HG03064 (cell line): ENCODE measurements around the gene GNLY.

Source experiments
- ATAC-seq: cut with Tn5 transposase; IDR thresholded peaks from one replicate; pipeline ENCODE4 v1.9.1; 2021; ENCODE audit warnings: low read depth; ENCODE audit not compliant: unreplicated experiment

Gene GNLY

DNA sequence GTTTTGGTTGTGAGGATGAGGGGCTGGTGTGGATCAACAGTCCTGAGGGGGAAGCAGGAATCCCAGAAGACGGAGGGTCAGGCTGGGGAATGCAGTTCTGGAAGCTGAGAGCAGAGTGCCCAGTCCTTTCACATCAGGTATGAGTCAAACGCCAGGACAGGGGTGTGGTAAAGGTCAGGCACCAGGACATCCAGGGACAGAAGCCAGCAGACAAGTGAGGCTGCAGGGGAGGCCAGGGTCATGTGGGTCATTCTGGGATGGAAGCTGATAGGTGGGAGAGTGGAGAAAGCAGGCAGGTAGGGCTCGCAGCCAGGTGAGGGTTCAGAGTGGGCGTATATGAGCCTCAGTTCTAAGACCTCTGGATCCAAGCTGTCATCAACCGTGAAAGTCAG lies 12.8 kb upstream of the GNLY start:
- no peak for ATAC-seq

DNA sequence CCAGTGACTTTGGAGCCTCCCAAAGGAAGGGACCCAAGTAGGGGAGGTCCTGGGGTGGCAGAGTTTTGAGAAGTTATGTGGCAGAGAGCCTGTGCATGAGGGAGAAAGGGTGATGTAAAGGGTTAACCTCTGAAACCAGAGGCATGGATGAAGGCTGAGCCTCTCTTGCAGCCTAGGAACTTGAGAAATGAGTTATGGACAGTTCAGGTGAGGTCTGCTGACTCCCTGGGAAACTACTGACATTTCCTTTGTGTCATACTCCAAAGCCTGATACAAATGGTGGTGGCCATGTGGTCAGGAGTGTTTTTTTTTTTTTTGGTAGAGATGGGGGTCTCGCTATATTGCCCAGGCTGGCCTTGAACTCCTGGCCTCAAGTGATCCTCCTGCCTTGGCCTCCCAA lies 12.4 kb upstream of the GNLY start:
- no peak for ATAC-seq

DNA sequence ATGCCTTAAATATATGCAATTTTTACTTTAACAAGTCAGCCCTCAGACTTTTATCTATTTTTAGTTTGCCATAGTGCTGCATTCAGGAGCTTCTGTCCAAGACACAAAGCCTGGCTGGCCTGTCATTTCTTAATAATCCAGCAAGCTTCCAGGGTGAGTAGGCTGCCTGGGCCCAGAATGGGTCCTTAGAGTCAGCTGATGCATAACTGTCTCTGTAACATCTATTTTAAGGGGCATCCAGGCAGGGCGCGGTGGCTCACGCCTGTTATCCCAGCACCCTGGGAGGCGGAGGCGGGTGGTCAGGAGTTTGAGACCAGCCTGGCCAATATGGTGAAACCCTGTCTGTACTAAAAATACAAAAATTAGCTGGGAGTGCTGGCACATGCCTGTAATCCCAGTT lies 11.8 kb upstream of the GNLY start:
- ATAC-seq: no peak

DNA sequence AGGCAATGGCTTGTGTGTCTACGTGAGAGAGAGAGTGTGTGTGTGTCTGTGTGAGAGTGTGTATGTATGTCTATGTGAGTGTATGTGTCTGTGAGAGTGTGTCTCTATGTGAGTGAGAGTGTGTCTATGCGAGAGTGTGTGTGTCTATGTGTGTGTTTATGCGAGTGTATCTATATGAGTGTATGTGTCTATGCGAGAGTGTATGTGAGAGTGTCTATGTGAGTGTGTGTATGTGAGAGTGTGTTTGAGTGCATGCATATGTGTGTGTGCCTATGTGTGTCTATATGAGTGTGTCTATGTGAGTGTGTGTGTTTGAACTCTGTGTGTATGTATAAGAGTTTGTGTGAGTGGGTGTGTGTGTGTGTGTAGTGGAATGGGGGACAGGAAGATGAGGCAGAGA lies 9.8 kb upstream of the GNLY start:
- no peak for ATAC-seq

DNA sequence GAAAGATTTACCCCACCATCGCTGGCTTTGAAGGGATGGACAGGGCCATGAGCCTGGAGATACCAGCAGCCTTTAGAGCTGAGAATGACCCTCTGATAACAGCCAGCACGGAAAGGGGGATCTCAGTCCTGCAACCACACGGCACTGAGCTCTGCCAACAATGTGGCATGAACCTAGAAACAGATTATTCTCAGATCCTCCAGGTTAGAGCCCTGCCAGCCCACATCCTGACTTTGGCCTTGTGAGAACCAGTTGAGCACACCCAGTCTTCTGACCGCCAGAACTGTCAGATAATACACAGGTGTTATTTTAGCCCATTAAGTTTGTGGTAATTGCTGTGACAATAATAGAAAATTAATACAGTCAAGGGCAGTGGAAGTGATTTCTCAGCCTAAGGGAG lies 9.4 kb upstream of the GNLY start:
- ATAC-seq: no peak

DNA sequence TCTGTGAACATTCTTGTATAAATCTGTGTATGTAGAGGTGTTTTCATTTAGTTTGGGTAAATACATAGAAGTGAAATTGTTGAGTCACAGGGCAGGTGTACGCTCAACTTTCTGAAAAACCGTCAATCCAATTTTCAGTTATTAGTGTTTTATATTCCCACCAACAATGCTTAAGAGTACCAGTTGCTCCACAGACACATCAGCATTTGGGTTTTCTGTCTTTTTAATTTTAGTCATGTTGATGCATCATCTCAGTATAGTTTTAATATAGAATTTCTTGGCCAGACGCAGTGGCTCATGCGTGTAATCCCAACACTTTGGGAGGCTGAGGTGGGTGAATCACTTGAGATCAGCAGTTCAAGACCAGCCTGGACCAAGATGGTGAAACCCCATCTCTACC lies 3.2 kb upstream of the GNLY start:
- ATAC-seq: no peak

DNA sequence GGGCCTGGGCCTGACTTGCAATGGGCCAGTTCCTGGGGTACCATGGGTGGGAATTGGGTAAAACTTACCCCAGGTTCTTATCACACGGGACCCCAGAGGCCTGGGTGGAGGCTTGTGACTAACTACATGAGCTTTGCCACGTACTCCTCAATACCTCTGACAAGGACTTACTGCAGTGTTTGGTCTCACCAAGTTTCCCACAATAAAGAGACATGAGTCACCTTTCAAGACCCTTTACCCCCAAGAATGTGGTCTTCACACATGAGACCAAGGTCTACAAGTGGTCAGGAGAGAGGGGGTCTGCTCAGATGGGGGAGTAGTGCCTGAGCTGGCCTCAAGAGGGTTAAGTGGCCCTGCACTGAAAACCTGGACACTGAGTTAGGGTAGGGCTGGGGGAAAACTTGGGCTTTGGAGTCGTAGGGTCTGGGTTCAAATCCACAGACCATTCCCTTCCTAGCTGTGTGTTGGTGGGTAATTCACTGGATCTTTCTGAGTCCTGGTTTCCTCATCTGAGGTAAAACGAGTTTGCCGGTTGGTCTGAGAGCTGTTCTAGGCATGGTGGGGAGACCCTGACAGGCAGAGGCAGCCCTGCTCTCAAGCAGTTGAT lies 2.0 kb upstream of the GNLY start:
- ATAC-seq: no peak

DNA sequence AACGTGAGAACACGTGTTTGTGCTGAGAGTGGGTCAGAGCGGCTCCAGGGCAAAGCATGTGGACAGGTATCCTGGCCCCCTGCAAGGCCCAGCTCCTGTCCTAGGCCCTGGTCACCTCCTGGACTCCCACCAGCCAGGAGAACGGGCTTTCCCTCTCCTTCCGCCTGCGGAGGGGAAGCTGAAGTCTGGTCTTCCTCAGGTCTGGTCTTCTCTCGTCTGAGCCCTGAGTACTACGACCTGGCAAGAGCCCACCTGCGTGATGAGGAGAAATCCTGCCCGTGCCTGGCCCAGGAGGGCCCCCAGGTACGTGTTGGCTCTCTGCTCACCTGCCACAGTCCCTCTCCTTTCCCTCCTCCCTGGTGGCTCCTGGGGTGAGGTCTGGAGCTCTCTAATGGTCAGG lies 963 bp downstream of the GNLY start:
- ATAC-seq: no peak

DNA sequence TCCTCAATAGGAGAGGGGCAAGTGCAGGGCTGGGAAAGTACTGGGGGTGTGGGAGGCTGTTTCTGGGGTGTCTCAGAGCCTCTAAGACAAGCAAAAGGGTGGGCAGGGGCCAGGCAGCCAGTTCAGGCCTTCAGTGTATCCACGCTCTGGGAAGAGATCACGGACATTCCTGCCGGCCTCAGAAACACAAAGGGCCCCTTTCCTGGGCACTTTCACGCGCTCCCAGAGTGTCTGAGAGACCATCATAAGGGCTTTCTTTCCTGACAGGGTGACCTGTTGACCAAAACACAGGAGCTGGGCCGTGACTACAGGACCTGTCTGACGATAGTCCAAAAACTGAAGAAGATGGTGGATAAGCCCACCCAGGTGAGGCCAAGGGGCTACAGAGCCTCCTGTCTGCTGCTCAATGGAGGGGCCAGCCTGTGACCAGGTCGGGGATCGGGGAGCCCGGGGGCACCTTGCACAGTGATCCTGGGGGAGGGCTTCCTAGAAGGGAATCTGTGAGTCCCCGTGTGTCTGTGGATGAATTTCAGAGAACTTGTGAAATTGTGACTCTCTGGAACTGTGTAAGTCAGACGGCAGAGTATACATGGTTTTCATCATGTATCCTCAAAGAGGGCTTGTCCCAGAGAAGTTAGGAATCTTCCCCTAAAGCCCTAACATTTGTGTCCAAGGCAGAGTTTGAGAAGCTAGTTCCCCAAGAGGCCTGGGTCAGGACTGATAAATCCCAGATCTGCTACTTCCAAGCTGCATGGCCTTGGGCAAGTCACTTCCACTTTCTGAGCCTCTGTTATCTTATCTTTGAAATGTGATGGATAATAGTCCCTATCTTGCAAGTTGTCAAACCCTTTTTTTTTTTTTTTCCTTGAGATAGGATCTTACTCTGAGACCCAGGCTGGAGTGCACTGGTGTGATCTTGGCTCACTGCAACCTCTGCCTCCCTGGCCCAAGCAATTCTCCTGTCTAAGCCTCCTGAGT lies 1.8 kb downstream of the GNLY start:
- no peak for ATAC-seq

DNA sequence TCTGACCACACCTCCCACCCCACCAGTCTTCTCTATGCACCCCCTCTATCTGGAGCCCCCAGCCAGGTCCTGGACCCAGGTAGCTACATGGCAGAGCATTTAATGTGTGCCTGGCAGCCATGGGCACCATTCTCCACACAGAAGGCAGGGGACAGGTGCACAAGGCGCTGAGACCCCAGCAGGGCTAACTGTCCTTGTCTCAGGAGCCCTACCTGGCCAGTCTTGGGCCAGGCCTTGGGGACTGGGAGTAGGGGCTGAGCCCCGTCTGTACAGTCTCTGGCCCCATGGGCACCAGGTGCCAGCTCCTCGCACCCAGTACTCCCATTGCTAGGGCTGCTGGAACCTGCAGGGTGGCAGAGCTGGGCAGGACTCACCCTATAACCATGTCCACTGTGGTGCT lies 2.9 kb downstream of the GNLY start:
- ATAC-seq: no peak

DNA sequence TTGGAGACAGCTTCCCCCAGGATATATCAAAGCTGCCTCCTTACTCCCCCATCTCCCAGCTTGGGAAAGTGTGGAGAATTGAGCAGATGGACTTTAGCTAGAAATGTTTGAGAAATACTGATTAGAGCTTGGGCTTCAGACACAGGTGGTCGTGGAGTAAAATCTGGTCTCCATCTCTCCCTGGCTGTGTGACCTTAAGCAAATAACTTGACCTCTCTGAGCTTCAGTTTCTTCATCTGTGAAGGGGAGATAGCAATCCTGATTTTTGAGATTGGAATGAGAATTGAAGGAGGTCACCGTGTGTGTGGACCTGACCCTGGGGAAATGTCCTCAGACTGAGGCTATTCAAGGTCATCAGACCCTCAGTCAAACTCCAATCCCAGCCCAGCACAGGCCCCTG lies 3.6 kb downstream of the GNLY start:
- ATAC-seq: no peak

DNA sequence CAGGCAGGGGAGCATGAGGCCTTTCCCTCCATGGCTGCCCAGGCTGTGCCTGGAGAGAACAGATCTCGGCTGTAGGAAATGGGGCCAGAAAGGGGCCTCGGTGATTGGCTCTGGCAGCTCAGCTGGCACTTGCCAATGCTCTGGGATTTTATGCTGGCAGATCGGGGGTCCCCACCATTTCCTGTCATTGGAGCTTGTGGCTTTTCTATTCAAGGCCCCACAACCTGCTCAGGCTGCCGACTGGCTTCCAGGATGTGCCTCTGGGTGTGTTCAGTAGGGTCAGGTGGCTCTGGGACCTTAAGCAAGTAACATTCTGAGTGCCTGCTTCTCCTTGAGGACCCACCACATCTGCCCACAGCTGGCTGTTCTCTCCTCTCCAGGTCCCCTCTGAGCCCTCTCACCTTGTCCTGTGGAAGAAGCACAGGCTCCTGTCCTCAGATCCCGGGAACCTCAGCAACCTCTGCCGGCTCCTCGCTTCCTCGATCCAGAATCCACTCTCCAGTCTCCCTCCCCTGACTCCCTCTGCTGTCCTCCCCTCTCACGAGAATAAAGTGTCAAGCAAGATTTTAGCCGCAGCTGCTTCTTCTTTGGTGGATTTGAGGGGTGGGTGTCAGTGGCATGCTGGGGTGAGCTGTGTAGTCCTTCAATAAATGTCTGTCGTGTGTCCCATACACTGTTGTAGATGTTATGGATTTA lies 4.2 kb downstream of the GNLY start:
- ATAC-seq: no peak

DNA sequence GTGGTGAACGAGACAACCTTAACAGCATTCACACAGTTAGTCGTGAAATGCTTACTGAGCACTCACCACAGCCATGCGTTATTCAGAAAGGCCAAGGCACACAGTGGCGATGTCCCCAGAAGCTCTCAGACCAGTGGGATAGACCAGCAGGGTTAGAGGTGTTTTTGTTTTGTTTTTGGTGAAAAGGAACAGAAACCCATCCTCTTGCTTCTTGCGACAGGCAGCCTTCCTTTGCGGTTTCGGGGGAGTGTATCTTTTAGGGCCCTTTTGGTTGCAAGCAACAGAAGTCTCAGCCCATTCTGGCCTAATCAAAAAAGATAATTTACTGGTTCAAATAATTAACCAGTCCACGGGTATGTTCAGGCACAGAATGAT lies 4.7 kb downstream of the GNLY start:
- ATAC-seq: no peak

DNA sequence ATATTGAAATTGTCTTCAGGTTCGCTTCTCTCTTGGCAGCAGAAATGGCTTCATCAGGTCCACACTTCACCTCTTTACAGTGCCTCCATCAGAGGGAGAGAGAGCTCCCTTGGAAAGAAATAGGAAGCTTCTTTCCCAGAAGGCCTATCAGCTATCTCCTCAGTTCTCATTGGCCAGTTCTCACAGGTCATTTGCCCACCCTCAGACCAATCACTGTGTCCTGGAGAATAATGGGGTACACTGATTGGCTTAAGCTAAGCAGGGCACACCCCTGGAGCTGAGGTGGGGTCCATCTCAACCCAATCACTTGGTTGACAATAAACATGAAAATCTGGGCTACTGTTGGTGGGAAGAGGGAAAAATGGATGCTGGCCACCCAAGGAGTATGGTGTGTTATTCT lies 5.2 kb downstream of the GNLY start:
- ATAC-seq: no peak

DNA sequence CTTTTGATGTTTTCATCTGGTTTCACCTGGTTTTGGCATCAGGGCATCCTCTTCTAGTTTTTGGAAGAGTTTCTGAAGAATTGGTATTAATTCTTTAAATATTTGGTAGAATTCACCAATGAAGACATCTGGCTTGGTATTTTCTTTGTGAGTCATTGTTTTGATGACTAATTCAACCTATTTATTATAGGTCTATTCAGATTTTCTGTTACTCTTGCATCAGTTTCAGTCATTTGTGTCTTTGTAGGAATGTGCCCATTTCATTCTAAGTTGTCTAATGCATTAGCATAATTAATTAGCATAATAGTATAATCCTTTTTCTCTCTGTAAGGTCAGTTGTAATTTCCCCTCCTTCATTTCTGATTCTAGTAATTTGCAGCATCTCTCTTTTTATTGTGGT lies 8.0 kb downstream of the GNLY start:
- no peak for ATAC-seq

DNA sequence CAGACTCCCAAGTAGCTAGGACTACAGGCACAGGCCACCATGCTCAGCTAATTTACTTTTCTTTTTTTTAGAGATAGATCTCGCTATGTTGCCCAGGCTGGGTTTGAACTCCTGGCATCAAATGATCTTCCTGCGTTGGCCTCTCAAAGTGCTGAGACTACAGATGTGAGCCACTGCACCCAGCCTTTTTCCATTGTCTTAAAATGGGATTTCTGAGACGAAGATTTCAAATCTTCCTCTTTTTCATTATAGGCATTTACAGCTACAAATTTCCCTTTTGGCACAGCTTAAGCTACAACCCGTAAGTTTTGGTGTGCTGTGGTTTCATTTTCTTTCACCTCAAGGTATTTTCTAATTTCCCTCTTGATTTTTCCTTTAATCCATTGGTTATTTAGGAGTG lies 8.6 kb downstream of the GNLY start:
- ATAC-seq: no peak

DNA sequence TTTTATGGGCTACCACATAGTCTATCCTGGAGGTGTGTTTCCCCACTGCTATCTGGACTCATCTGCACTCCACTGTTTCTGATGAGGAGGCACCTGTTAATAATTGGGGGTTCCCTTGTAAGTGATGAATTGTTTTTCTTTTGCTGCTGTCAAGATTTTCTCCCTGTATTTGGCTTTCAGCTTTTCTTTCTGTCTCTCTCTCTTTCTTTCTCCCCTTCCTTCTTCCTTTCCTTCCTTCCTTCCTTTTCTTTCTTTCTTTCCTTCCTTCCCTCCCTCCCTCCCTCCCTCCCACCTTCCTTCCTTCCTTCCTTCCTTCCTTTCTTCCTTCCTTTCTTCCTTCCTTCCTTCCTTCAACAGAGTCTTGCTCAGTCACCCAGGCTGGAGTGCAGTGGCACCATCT lies 9.2 kb downstream of the GNLY start:
- ATAC-seq: no peak

DNA sequence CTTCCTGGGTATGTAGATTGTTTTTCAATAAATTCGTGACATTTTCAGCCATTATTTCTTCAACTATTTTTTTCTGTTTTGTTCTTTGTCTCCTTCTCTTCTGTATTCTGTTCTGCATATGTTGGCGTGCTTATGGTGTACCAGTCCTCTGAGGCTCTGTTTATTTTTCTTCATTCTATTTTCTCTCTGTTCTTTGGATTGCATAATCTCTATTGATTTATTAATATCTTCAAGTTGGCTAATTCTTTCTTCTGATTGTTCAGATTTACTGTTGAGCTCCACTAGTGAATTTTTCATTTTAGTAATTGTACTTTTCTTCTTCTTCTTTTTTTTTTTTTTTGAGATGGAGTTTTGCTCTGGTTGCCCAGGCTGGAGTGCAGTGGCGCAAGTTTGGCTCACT lies 9.9 kb downstream of the GNLY start:
- no peak for ATAC-seq

DNA sequence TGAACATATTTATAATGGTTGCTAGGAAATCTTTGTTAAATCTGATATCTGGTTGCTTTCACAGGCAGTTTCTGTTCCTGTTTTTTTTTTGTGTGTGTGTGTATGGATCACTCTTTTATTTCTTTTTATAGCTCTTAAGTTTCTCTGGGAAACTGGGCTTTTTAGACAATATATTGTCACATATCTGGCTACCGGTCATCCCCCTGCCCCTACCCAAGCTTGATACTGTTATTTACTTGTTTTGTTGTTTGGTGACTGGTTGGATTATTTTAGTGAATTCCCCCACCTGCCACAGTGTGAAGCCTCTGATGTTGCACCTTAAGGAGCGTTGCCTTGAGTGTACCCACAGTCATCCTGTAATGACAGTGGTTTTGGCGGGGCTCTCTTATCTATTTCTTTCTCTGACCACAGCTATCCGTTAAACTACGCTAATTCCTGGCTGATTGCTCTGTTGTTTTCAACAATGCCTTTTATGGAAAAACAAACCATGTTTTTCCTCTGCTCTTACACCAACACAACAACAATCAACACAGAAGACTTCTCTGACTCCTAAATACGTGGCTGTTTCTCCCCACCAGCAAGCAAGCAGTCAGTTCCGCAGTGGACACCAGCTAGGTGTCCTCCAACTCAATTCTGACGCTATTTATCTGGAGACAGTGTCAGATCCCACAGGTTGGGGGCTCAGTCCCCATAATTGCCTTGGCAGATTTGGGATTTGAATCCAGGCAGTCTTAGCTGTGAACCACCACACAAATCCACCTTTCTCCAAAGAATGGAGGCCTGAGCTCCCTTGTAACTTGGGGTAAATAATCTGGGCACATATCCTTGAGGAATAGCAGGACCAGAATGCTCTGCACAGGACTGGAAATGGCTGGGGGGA lies 10.9 kb downstream of the GNLY start:
- ATAC-seq: no peak

DNA sequence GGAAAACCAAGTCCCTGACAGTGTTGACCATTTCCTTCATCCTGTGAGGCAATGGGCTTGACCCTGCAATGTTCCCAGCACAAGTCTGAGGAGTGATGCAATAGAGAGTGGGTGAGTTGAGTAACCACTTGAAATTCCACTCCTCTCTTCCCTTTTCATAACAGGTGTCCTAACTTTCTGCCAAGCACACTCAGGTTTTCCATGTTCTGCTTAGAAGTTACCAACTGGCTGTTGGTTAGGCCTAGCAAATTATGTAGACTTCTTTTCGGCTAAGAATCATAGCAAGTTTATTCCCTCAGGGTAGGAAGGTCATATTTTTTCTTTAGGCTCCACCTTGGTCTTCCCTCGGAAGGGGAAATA lies 11.5 kb downstream of the GNLY start:
- no peak for ATAC-seq

DNA sequence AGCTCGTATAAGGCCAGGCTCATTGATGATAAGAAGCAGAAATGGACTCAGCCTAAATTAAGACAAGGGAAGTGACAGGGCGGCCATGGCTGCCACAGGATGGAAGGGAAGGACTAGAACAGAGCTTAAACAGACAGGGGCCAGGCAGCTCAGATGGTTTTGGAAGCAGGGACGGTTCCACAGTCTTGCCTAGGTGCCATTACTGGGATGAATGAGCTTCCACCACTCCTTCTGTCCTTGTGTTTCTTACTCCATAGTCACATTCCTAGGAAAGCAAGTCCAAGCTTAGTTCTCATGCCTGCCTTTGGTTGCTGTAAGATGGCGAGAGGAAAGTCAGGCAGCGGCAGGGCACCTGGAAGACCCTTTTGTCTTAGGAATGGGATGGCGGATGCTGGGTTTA lies 11.9 kb downstream of the GNLY start:
- no peak for ATAC-seq
